Central memory CD8-positive, alpha-beta T cell (primary cell): Measurements from ENCODE around the gene METTL8.

Source experiments
- ATAC-seq: fragments of 150-1000 bp; cut with Tn5 transposase; replicated peaks from 2 replicates; pipeline ENCODE4 v1.10.0; 2022; ENCODE audit warnings: mild to moderate bottlenecking, moderate FRiP score, moderate number of reproducible peaks; ENCODE audit not compliant: poor library complexity, severe bottlenecking; ENCODE audit errors: extremely low read depth
- DNase-seq, 2 donors: peaks; one replicate each; pipeline ENCODE4 v3.0.0; 2021; ENCODE audit warnings: low spot score in 2 of 2
- H3K27ac Mint-ChIP-seq: one replicate; pipeline ENCODE4 v1.8.0; 2022; ENCODE audit warnings: low read depth, mild to moderate bottlenecking, moderate library complexity, mixed read lengths
- H3K27me3 Mint-ChIP-seq: one replicate; pipeline ENCODE4 v1.8.0; 2022; ENCODE audit warnings: mixed read lengths
- H3K36me3 Mint-ChIP-seq: one replicate; pipeline ENCODE4 v1.8.0; 2022; ENCODE audit warnings: mild to moderate bottlenecking, moderate library complexity, mixed read lengths; ENCODE audit not compliant: insufficient read depth
- H3K4me1 Mint-ChIP-seq: one replicate; pipeline ENCODE4 v1.8.0; 2022; ENCODE audit warnings: mixed read lengths
- H3K4me3 Mint-ChIP-seq: one replicate; pipeline ENCODE4 v1.8.0; 2022; ENCODE audit warnings: mild to moderate bottlenecking, moderate library complexity, mixed read lengths
- H3K9me3 Mint-ChIP-seq: one replicate; pipeline ENCODE4 v1.8.0; 2022; ENCODE audit warnings: mixed read lengths

Gene METTL8

DNA sequence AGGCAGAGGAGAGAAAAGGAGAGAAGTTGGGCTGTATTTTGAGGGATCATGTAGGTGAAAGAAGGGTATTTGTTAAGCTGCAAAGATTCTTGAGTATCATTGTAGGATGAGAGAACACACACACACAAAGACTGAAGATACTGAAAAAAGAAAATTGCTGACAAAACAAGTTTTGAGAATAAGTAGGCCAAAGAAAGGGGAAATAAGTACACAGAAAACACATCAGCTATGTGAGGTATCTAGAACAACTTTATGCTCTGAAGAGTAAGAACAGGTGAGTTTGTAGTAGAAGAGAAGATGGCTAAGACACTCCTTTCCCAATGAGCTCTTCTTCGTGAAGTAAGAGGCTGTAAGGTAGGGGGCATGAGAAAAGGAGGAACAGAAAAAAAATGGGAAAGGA is 28.2 kb downstream of the METTL8 start:
- Mint-ChIP-seq H3K4me3 (no peak overlapping the region), H3K36me3 (peaks cover 6% of the 10 kb centered on the region), H3K27me3 (no peaks in the 10 kb centered on the region), H3K4me1 (peaks cover 30% of the 10 kb centered on the region), H3K27ac (peak overlapping the region; percentile 3), H3K9me3 (peaks cover 6% of the 10 kb centered on the region)
- no peak for DNase-seq
- ATAC-seq, result no peak

DNA sequence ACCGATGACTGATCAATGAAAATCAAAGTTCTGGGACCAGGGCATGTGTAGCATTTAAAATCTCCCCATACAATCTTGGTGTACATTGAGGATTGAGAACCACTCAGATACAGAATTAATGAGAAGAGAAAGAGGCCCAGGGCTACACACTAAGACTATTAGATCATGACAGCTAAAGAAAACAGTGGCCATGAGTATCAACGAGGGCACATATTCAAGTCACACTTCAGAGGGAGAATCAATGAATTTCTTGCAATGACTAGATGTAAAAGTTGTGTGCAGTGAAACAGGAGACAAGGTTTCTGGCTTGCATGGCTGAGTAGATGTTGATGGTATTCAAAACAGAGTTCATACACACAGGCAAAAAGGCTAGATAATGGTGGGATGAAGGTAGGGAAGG is 29.1 kb downstream of the METTL8 start:
- Mint-ChIP-seq H3K9me3 (peaks cover 6% of the 10 kb centered on the region), H3K36me3 (peaks cover 6% of the 10 kb centered on the region), H3K27me3 (no peaks in the 10 kb centered on the region), H3K4me3 (no peak overlapping the region), H3K27ac (peak overlapping the region; percentile 3), H3K4me1 (peaks cover 25% of the 10 kb centered on the region)
- DNase-seq (no peak), ATAC-seq (no peak)

DNA sequence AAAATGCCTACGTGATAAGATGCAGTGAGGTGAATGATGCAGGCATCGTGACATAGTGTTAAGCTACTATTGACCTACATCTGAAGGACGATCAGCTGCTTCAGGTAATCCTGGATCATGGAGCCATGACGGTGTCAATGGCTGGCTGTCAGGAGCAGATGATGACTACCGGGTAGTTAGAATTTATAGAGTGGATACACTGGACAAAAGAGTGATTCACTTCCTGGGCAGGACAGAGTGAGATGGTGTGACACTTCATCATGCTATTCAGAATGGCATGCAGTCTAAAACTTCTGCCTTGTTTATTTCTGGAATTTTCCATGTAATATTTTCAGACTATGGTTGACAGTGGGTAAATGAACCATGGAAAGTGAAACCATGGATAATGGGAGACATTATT is 29.5 kb downstream of the METTL8 start:
- peaks cover 22% of the 10 kb centered on the region for H3K4me1 Mint-ChIP-seq
- peaks cover 6% of the 10 kb centered on the region for H3K9me3 Mint-ChIP-seq
- H3K4me3 Mint-ChIP-seq, result no peak overlapping the region
- no peak for ATAC-seq
- peaks cover 6% of the 10 kb centered on the region for H3K36me3 Mint-ChIP-seq
- H3K27me3 Mint-ChIP-seq, result no peaks in the 10 kb centered on the region
- DNase-seq, result no peak
- no peak overlapping the region for H3K27ac Mint-ChIP-seq

DNA sequence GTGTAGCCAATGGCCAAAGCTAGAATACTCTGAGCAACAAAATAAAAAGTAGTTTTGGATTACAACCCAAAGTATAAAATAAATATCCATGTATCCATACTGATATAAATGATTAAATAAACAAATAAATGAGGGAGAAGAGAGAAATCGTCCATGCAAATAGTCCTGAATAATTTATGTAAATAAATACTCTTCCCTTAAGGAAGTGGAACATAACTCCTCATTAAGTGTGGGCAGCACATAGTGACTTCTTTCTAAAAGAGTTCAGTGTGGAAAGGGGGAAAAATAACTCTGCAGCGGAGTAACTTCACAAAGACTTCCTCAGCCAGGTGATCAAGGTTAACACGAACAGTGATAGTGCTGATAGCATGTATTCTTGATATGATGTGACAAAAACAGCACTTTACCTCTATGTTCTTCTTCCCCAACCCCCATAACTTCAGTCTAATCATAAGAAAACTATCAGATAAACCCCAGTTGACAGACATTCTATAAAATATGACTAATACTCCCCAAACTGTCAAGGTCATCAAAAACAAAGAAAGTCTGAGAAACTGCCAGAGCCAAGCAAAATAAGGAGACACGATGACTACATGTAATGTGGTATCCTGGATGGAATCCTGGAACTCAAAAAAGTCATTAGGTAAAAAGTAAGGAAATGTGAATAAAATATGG is 30.7 kb downstream of the METTL8 start:
- peaks cover 25% of the 10 kb centered on the region for H3K4me1 Mint-ChIP-seq
- H3K27ac Mint-ChIP-seq, result no peak overlapping the region
- no peak for DNase-seq
- no peak for ATAC-seq
- peaks cover 3% of the 10 kb centered on the region for H3K36me3 Mint-ChIP-seq
- H3K9me3 Mint-ChIP-seq, result peaks cover 6% of the 10 kb centered on the region
- H3K4me3 Mint-ChIP-seq, result no peak overlapping the region
- no peaks in the 10 kb centered on the region for H3K27me3 Mint-ChIP-seq

DNA sequence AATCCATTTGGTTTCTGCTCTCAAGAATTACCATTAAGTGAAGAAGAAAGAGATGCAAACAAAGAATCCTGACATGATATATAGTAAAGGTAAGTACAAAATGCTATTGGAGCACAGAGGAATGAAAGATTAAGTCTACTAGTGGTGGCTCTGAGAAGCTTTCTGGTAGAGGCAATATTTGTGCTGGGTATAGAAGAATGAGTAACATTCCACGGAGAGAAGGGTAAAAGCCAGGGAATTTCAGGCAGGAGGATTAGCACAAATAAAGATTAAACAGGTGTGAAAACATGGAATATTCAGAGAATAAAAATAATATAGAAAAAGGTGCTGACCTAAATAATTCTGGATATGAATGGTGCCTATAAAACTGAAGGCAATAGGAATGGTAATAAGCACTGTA is 31.8 kb downstream of the METTL8 start:
- DNase-seq (no peak), ATAC-seq (no peak)
- Mint-ChIP-seq H3K27ac (no peak overlapping the region), H3K4me3 (no peak overlapping the region), H3K27me3 (no peaks in the 10 kb centered on the region), H3K9me3 (peaks cover 6% of the 10 kb centered on the region), H3K36me3 (no peaks in the 10 kb centered on the region), H3K4me1 (peaks cover 25% of the 10 kb centered on the region)

DNA sequence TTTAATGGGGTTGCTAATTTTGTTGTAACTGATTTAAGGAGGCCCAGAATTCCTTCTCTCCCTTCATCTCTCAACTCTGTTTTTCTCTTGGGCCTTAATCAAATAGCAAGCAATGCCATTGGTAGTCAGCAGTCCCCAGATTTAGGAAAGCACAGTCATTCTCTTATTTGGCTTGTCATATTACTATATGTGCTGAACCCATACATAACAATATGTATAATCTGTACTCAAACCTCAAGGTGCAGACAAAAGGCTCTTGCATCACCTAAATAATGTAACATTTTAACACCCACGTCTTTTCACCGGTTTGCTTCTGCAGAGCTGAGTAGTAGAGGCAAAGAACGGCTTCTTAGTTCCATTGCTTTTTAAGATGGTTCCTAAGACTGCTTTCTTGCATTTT is 33.4 kb downstream of the METTL8 start:
- ATAC-seq (no peak), DNase-seq (no peak)
- Mint-ChIP-seq H3K4me3 (no peak overlapping the region), H3K36me3 (no peaks in the 10 kb centered on the region), H3K4me1 (peaks cover 20% of the 10 kb centered on the region), H3K9me3 (peaks cover 6% of the 10 kb centered on the region), H3K27me3 (no peaks in the 10 kb centered on the region), H3K27ac (no peak overlapping the region)

DNA sequence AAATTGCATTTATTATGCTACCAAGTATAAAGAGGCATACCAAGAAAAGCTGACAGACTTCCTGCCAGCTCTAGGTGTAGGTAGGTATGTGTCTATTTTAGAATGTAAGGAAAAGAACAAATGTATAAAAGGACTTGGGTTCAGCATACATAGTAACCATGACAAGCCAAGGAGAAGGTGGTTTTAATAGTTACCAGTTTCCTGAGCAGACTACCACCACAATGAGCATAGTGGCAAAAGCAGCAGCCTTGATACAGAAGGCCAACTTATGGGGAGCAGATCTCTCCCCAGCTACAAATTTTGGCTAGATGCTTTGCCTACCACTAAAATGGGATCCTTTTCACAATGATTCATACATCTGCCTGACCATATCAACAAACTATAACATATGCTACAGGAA is 34.5 kb downstream of the METTL8 start:
- H3K36me3 Mint-ChIP-seq, result no peaks in the 10 kb centered on the region

DNA sequence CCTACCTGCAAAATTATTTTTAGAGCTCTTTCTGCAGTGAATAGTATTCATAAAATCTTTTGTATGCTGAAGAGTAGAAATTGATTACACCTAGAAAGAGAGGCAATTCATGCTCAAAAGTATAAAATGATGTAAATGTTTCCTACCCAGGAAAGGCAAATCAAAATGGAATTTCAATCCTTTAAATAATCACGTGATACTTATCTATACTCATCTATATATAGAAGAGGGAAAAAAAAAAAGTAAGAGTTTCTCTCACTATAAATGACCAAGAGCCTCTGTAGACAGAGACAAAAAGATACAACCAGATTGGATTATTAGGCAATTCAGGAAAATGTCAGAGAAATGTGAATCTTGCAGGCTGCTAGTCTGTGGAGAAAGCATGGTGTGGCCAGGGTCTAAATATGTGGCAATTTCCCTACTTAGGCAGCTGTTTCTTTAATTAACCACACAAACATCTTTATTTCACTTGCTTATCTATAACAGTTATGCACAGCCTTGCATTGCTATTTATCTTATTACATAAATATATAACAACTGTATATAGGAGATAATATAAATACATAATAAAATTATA is 39.5 kb downstream of the METTL8 start:
- Mint-ChIP-seq H3K4me3 (no peak overlapping the region), H3K27me3 (no peaks in the 10 kb centered on the region), H3K36me3 (no peaks in the 10 kb centered on the region), H3K27ac (peak overlapping the region; percentile 2), H3K4me1 (peaks cover 4% of the 10 kb centered on the region), H3K9me3 (no peaks in the 10 kb centered on the region)
- no peak for DNase-seq
- no peak for ATAC-seq

More for the DNA sequence above, 34.5 kb downstream of the METTL8 start:
- no peak for ATAC-seq
- DNase-seq, result no peak
- H3K9me3 Mint-ChIP-seq, result peaks cover 6% of the 10 kb centered on the region
- no peak overlapping the region for H3K4me3 Mint-ChIP-seq
- peaks cover 12% of the 10 kb centered on the region for H3K4me1 Mint-ChIP-seq
- H3K27me3 Mint-ChIP-seq, result no peaks in the 10 kb centered on the region
- H3K27ac Mint-ChIP-seq, result no peak overlapping the region

DNA sequence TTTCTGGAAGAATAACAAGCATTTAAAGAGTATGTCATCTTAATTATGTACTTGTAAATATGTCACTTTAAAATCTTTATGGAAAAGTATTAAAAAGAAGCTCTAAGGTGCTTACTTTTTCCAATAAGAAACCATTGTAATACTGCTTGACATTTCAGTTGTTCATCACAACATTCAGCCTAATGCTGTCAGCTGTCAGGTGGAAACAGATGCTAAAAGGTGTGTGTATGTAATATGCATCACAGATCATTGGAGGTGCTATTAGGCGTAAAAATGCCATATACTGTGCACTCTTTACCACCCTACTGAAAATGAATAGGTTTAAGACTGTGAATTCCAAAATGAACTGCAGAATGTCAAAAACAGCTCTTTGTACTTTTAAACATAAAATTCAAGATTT is 40.3 kb downstream of the METTL8 start:
- no peaks in the 10 kb centered on the region for H3K4me1 Mint-ChIP-seq
- H3K27me3 Mint-ChIP-seq, result no peaks in the 10 kb centered on the region
- H3K27ac Mint-ChIP-seq, result no peak overlapping the region
- H3K9me3 Mint-ChIP-seq, result no peaks in the 10 kb centered on the region
- DNase-seq (no peak), ATAC-seq (no peak)
- no peak overlapping the region for H3K4me3 Mint-ChIP-seq
- no peaks in the 10 kb centered on the region for H3K36me3 Mint-ChIP-seq

DNA sequence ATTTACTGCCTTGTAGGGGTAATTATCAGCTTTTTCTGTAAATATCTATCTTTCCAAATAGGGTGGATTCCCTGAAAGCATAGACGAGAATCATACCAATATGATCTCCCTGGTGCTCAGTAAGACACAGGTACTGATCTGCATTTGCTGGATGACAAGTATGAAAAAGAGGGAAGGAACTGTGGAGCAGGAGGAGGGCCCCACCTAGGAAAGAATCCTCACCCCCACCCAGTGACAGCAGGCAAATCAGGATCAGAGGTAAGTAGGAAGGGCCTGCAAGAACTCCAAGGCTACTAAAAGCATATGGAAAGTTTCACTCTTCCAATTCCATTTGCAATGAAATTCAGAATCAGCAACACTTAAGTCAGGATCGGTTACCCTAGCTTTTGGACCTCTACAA is 42.3 kb downstream of the METTL8 start:
- H3K4me3 Mint-ChIP-seq, result no peak overlapping the region
- H3K27me3 Mint-ChIP-seq, result no peaks in the 10 kb centered on the region
- DNase-seq (no peak), ATAC-seq (no peak)
- no peak overlapping the region for H3K27ac Mint-ChIP-seq
- no peaks in the 10 kb centered on the region for H3K9me3 Mint-ChIP-seq
- H3K36me3 Mint-ChIP-seq, result no peaks in the 10 kb centered on the region
- peaks cover 5% of the 10 kb centered on the region for H3K4me1 Mint-ChIP-seq

DNA sequence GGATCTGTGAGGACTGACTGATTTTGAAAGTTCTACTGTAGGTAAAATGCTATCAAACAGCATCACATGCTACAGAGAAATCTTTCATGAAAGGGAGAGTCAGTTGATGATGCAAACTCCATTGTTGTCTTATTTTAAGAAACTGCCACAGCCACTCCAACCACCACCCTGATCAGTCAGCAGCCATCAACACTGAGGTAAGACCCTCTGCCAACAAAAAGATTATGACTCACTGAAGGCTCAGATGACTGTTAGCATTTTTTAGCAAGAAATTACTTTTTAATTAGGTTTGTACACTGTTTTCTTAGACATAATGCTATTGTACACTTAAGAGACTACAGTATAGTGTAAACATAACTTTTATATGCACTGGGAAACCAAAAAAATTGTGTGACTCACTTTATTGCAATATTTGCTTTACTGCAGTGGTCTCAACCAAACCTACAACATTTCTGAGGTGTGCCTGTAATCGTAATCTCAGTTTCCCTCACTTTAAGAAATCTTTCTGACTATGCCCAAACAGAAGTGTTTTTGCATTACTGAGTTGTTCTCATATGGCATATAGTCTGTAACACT is 42.8 kb downstream of the METTL8 start:
- H3K27ac Mint-ChIP-seq, result no peak overlapping the region
- no peaks in the 10 kb centered on the region for H3K36me3 Mint-ChIP-seq
- DNase-seq, result no peak
- H3K9me3 Mint-ChIP-seq, result no peaks in the 10 kb centered on the region
- H3K27me3 Mint-ChIP-seq, result no peaks in the 10 kb centered on the region
- no peak for ATAC-seq
- no peak overlapping the region for H3K4me3 Mint-ChIP-seq
- H3K4me1 Mint-ChIP-seq, result peaks cover 5% of the 10 kb centered on the region

DNA sequence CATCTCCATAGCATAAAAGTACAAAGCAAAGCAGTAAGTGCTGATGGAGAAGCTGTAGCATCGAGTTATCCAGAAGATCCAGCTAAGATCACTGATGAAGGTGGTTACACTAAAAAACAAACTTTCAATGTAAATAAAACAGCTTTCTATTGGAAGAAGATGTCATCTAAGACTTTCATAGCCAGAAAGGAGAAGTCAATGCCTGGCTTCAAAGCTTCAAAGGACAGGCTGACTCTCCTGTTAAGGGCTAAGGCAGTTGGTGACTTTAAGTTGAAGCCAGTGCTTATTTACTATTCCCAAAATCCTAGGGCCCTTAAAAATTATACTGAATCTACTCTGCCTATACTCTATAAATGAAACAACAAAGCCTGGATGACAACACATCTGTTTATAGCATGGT is 44.0 kb downstream of the METTL8 start:
- H3K4me3 Mint-ChIP-seq, result no peak overlapping the region
- no peak overlapping the region for H3K27ac Mint-ChIP-seq

DNA sequence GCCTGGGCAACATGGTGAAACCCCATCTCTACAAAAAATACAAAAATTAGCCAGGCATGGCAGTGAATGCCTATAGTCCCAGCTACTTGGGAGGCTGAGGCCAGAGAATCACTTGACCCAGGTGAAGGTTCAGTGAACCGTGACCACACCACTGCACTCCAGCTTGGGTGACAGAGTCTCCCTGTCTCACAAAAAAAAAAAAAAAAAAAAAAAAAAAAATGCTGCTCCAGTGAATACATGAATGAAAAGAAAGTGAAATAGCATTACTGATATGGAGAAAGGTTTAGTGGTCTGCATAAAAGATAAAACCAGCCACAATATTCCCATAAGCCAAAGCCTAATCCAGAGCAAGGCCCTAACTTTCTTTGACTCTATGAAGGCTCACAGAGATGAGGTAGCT is 44.5 kb downstream of the METTL8 start:
- no peak overlapping the region for H3K27ac Mint-ChIP-seq

More for the DNA sequence above, 44.0 kb downstream of the METTL8 start:
- no peaks in the 10 kb centered on the region for H3K9me3 Mint-ChIP-seq
- no peaks in the 10 kb centered on the region for H3K27me3 Mint-ChIP-seq
- no peaks in the 10 kb centered on the region for H3K36me3 Mint-ChIP-seq
- DNase-seq, result no peak
- ATAC-seq, result no peak
- H3K4me1 Mint-ChIP-seq, result peaks cover 5% of the 10 kb centered on the region

More for the DNA sequence above, 44.5 kb downstream of the METTL8 start:
- DNase-seq (no peak), ATAC-seq (no peak)
- H3K36me3 Mint-ChIP-seq, result peaks cover 2% of the 10 kb centered on the region
- no peaks in the 10 kb centered on the region for H3K9me3 Mint-ChIP-seq
- no peak overlapping the region for H3K4me3 Mint-ChIP-seq
- no peaks in the 10 kb centered on the region for H3K27me3 Mint-ChIP-seq
- peaks cover 5% of the 10 kb centered on the region for H3K4me1 Mint-ChIP-seq
